ENCODE results near the gene GAN.

DNA sequence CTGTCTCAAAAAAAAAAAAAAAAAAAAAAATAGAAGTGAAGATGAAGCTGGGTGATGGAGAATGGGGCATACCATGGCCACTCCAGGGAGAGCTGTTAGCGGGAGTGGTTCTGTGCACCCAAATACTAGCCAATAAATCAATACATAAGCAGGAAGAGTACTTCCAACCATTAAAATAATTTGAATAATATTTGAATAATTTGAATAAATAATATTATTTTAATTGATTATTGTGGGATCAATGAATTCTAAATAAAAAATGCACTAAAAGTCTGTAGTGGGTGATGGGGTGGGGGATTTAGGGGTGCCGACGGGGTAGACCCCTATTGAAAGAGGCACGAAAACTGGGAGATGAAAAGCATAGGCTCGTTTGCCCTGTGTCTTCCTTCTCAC is 88.4 kb downstream of the GAN start:
- TF ChIP-seq, protein P1, sequence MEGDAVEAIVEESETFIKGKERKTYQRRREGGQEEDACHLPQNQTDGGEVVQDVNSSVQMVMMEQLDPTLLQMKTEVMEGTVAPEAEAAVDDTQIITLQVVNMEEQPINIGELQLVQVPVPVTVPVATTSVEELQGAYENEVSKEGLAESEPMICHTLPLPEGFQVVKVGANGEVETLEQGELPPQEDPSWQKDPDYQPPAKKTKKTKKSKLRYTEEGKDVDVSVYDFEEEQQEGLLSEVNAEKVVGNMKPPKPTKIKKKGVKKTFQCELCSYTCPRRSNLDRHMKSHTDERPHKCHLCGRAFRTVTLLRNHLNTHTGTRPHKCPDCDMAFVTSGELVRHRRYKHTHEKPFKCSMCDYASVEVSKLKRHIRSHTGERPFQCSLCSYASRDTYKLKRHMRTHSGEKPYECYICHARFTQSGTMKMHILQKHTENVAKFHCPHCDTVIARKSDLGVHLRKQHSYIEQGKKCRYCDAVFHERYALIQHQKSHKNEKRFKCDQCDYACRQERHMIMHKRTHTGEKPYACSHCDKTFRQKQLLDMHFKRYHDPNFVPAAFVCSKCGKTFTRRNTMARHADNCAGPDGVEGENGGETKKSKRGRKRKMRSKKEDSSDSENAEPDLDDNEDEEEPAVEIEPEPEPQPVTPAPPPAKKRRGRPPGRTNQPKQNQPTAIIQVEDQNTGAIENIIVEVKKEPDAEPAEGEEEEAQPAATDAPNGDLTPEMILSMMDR (IDR thresholded peaks at IDR 0.05): no peak
- TF ChIP-seq POLR2A (IDR thresholded peaks at IDR 0.05): no peak

Measured in testis (tissue), 2 donors.